IPS-NIHi7 (cell line): ENCODE results near the gene NBEAL2.
A peak's percentile ranks its signal among the peaks of the same experiment; 100 is the strongest.

Experiments used
- DNase-seq: peaks from one replicate; pipeline ENCODE4 v3.0.0; 2012; ENCODE audit warnings: mixed read lengths; ENCODE audit errors: extremely low spot score

The NBEAL2 gene

DNA sequence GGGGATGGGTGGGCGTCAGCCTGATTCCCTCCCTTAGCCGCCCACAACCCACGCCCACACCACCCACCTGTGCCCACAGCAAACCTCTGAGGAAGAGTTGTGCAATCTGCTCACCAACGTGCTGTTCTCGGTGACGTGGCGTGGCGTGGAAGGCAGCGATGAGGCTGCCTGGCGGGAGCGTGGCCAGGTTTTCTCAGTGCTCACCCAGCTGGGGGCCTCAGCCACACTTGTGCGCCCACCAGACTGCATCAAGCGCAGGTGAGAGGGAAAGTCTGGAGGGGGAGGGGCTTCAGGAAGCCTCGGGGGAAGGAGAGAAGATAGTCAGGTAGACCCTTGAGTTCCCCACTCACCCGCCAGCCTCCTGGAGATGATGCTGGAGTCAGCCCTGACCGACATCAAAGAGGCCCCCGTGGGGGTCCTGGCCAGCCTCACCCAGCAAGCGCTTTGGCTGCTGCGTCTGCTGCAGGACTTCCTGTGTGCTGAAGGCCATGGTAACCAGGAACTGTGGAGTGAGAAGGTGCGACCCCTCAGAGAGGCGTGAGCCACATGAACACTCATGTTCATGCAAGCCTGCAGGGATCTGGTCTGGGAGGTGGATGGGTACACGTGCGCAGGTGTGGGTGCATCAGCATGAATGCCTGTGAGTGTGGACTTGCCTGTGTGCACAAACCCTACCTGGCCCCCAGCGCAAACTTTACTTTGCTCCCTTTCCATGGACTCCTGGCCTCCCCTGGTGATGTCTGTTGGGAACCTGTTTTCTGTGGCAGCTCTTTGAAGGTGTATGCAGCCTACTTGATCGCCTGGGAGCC, 21.7 kb downstream of the NBEAL2 start:
- DNase-seq = no peak

DNA sequence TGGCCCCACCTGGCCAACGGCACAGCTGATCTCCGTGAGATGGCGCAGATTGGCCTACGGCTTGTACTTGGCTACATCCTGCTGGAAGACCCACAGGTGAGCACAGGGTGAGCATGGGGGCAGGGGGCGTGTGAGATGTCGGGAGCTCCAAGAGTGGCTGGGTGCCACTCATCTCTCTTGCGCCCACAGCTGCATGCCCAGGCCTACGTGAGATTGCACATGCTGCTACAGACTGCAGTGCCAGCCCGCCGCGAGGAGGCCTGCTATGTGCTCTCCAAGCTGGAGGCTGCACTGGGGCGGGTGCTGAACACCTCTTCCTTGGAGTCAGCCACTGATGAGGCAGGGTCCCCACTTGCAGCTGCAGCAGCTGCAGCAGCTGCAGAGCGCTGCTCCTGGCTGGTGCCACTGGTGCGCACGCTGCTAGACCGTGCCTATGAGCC, 22.3 kb downstream of the NBEAL2 start:
- DNase-seq = no peak

DNA sequence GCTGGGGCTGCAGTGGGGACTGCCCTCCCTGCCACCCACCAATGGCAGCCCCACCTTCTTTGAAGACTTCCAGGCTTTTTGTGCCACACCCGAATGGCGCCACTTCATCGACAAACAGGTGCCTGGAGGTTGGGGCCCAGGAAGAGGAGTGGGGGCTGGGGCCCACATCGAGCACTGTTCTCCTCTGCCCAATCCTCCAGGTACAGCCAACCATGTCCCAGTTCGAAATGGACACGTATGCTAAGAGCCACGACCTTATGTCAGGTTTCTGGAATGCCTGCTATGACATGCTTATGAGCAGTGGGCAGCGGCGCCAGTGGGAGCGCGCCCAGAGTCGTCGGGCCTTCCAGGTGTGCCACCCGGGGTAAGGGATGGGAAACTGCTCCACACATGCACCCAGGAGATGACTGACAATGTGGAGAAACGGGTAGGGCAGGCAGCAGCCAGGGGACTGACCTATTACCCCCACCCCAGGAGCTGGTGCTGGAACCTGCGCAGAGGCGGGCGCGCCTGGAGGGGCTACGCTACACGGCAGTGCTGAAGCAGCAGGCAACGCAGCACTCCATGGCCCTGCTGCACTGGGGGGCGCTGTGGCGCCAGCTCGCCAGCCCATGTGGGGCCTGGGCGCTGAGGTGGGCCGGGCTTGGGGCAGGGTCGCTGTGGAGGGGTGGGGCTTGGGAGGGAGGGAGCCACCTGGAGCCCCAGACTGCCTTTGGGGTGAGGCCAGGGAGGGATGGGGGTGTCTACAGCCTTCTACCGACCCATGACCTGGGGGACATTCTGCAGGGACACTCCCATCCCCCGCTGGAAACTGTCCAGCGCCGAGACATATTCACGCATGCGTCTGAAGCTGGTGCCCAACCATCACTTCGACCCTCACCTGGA, 22.9 kb downstream of the NBEAL2 start:
- peak; percentile 88 for DNase-seq

DNA sequence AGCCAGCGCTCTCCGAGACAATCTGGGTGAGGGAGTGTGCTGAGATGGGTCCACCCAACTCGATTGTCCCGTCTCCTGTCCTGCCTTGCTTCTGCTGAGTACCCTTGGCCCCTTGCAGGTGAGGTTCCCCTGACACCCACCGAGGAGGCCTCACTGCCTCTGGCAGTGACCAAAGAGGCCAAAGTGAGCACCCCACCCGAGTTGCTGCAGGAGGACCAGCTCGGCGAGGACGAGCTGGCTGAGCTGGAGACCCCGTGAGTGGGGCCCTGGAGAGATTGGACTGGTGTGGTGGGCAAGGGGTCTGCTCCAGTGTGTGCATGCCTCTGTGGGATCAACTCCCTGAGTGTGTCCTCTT, 23.6 kb downstream of the NBEAL2 start:
- DNase-seq = no peak

DNA sequence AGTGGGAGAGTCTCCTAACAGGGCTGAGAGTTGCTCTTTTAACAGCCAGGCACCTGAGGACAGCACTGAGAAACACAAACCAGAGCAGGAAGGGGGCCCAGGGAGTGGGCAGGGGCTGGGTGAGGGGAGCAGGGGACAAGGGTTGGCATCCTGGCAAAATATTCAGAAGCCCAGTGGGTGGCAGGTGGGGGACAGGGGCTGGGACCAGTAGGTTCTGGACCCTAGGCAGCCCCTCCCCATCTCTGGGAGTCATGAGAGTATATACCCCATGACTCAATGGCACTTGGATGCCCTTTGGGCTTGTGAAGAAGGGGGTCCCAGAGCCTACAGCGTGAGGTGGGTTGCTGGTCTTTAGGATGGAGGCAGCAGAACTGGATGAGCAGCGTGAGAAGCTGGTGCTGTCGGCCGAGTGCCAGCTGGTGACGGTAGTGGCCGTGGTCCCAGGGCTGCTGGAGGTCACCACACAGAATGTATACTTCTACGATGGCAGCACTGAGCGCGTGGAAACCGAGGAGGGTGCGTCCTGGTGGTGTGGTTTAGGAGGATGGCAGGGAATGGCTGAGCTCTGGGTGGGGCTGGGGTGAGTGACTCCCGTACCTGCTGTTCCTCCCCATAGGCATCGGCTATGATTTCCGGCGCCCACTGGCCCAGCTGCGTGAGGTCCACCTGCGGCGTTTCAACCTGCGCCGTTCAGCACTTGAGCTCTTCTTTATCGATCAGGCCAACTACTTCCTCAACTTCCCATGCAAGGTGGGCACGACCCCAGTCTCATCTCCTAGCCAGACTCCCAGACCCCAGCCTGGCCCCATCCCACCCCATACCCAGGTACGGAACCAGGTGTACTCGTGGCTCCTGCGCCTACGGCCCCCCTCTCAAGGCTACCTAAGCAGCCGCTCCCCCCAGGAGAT, 24.2 kb downstream of the NBEAL2 start:
- no peak for DNase-seq

DNA sequence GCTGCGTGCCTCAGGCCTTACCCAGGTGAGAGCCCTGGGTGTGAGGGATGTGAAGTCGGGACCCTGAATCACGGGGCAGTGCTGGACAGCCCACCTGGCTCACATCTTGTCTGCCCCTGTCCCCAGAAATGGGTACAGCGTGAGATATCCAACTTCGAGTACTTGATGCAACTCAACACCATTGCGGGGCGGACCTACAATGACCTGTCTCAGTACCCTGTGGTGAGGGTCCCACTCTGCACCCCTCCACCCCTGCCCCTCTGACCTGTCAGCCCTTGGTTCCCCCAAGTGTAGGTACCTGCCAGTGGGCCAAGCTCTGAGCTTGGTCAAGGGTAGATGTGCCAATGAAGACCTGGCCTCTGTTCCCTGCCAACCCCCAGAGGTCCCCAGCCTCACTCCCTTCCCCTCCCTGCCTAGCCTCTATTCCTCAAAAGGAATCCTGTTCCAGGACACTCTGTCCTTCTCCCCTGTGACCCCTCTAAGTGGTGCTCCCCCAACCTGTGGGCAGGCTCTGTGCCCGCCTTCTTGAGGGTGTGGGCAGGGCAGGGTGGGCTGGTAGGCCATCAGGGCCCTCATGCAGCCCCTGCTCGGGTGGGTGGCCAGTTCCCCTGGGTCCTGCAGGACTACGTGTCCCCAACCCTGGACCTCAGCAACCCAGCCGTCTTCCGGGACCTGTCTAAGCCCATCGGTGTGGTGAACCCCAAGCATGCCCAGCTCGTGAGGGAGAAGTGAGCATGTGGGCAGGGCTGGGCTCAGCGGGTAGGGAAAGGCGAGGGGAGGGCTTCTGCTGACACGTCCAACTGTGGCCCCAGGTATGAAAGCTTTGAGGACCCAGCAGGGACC, 25.1 kb downstream of the NBEAL2 start:
- DNase-seq = no peak

DNA sequence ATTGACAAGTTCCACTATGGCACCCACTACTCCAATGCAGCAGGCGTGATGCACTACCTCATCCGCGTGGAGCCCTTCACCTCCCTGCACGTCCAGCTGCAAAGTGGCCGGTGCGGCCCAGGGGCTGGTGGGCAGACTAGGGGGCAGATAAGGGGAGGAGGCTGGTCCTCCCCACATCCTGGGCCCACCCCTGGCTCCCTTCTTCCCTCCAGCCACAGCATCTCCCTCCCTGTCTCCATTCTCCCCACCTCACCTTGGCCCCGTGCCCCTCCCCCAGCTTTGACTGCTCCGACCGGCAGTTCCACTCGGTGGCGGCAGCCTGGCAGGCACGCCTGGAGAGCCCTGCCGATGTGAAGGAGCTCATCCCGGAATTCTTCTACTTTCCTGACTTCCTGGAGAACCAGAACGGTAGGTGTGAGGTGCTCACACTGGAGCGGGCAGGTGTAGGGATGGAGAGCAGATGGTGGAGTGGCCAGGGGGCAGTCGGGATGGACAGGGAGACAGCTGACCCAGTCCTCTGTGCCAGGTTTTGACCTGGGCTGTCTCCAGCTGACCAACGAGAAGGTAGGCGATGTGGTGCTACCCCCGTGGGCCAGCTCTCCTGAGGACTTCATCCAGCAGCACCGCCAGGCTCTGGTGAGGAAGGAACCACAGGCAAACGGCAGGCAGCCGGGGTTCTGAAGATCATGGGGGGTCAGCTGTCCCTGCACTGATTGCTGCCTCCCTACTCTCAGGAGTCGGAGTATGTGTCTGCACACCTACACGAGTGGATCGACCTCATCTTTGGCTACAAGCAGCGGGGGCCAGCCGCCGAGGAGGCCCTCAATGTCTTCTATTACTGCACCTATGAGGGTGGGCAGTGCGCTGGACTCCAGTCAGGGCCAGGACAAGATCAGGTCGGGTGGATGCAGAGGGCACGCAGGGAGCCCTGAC, 26.0 kb downstream of the NBEAL2 start:
- DNase-seq = no peak

DNA sequence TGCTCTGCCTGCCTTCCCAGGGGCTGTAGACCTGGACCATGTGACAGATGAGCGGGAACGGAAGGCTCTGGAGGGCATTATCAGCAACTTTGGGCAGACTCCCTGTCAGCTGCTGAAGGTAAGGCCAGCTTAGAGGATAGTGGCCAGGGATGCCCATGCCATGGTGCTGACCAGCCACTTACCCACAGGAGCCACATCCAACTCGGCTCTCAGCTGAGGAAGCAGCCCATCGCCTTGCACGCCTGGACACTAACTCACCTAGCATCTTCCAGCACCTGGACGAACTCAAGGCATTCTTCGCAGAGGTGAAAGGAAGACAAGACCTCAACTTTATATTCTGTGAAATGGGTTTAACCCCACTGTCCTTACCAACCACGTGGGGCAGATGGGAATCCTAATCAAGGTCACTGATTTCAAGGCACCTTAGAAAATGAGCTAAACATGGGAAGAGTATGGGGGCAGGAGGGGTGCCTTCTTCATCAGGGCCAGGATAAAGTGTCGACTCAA, 26.7 kb downstream of the NBEAL2 start:
- no peak for DNase-seq

DNA sequence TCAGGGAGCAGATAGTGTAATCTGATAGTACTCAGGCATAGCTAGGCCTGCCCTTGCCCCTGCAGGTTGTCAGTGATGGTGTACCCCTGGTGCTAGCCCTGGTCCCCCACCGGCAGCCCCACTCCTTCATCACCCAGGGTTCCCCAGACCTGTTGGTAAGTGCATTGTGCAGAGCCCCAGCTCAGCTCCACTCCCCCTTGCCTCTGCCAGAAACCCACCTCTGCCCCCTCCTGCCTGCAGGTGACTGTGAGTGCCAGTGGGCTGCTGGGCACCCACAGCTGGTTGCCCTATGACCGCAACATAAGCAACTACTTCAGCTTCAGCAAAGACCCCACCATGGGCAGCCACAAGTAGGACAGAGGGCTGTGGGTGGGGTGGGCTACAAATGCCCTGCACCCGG, 27.5 kb downstream of the NBEAL2 start:
- no peak for DNase-seq

DNA sequence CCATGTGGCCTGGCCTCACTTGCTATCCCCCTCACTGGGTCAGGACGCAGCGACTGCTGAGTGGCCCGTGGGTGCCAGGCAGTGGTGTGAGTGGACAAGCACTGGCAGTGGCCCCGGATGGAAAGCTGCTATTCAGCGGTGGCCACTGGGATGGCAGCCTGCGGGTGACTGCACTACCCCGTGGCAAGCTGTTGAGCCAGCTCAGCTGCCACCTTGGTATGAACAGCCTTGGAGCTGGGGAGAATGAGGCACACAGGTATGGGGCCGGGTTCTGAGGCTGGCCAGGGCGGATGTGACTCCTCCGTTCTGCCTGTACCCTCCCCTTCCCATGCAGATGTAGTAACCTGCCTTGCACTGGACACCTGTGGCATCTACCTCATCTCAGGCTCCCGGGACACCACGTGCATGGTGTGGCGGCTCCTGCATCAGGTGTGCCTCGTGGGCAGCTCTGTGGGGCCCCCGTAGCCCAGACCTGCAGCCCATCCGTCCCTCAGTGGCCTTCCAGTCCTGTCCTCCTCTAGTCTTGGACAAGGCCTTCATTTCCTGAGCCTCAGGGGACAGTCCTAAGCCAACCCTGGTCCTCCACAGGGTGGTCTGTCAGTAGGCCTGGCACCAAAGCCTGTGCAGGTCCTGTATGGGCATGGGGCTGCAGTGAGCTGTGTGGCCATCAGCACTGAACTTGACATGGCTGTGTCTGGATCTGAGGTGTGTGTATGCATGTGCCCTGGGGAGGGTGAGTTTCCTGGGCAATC, 28.2 kb downstream of the NBEAL2 start:
- DNase-seq = no peak

DNA sequence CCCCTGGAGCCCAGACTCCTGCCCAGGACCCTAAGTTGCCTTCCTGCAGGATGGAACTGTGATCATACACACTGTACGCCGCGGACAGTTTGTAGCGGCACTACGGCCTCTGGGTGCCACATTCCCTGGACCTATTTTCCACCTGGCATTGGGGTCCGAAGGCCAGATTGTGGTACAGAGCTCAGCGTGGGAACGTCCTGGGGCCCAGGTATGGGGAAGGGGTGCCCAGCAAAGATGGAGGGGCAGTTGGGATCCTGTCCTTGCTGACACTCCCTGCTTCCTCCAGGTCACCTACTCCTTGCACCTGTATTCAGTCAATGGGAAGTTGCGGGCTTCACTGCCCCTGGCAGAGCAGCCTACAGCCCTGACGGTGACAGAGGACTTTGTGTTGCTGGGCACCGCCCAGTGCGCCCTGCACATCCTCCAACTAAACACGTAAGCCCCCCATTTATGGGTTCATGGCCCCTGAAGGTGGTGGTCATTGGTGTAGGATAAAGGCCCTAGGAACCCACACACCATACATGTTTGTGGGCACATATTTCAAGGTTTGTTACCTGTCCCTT, 28.8 kb downstream of the NBEAL2 start:
- no peak for DNase-seq

DNA sequence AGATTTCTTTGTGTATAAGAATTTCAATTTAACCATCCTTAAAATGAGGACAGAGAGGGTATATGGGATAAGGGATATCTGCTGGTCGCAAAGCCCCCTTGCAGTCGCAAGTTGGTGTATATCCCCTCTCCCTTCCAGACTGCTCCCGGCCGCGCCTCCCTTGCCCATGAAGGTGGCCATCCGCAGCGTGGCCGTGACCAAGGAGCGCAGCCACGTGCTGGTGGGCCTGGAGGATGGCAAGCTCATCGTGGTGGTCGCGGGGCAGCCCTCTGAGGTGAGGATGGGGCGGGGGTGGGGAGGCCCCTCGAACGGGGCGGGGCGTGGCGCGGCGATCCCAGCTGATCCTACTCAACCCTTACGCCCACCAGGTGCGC, 29.4 kb downstream of the NBEAL2 start:
- DNase-seq = no peak

DNA sequence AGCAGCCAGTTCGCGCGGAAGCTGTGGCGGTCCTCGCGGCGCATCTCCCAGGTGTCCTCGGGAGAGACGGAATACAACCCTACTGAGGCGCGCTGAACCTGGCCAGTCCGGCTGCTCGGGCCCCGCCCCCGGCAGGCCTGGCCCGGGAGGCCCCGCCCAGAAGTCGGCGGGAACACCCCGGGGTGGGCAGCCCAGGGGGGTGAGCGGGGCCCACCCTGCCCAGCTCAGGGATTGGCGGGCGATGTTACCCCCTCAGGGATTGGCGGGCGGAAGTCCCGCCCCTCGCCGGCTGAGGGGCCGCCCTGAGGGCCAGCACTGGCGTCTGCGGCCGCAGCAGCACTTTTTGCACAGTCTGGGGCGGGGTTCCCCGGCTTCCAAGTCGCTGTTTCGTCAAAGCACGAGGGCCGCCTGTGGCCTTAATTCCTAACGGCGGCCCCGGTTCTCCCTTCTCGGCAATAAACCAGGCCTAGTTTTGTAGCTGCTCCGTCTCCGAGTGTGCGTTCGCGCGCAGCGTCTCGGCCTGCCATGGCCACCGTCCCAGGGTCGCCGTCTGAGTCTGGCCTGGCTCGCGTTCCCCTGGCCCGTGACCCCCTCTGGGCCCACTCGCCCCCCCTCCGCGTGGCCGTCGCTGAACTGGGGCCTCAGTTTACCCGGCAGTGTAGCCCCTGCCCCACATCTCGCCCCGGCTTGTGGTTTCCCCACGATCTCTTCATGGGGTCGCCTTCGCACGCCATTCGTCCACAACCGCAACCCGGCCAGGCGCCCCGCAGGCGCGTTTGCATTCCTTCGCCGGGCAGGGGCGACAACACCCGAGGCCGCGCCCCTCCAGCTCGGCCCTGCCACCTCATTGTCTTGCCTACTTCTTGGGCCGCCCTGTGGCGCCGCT, 30.0 kb downstream of the NBEAL2 start:
- DNase-seq = peak; percentile 96

DNA sequence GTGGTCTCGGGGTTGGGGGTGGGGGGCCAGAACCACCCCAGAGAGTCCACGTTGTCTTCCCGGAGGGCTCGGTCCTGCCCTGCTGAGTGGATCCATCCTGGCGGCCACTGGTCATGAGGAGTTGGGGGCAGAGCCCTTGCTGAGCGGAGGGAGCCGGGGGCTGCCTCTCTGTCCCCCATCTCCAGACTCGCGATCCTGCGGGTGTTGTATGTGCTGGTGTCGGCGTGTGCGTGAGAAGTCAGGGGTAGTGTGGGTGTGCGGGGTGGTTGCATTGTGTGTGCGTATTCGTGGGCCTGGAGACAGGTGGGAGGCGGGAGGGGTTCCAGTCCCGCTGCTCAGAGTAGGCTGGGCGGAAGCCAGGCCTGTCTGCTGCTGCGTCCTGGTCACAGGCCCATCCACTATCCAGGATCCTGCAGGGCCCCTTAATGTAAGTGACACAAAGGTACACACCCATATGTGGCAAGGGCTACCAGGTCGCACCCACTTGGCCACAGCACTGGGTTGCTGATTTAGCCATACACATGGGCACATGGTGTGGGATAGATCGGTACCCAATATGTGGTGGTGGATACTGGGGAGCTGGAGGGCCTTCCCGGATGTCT, 30.7 kb downstream of the NBEAL2 start:
- peak; percentile 39 for DNase-seq

DNA sequence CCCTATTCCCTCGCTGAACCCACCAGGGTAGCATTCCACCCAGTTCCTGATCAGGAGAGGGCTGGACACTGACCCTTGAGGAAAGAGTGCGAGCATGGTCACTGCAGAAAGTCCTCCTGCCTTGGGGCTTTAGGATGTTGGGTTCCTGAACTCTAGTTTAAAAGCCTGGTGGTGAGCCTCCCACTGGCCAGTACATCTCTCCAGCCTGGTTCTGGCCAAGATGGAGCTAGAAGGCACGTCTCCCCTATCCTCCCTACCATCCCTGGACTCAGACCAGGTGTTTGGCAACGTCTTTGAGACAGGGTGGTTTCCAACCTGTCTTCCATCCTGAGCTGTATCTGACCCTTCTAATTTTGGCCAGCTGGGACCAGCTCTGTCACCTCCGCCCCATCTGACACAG, 31.4 kb downstream of the NBEAL2 start:
- DNase-seq = no peak

DNA sequence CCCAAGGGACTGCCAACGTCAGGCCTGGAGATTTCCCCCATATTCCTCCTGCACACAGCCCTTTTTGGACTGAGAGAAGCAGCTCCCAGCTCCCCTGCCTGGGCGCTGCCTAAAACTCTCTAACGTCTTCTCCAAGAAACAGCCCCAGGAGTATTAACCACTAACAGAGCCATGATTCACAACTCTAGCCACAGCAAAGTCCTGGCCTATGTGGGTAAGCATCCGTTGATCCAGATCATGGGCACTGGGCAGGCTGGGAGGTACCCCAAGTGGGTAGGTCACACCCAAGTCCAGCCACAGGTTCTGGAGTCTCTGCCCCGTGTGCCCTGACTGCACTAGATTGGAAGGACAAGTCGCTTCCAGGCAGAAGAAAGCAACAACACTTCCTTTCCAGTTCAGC, 31.9 kb downstream of the NBEAL2 start:
- no peak for DNase-seq
